Forelimb muscle (tissue), 1 donor: ENCODE measurements around the gene UNC5C. TPM values are rescaled to one million over a fixed set of nuclear protein-coding genes. Genes with fewer than 3 reads are reported as not detected.

Source experiments
- DNase-seq: peaks from one replicate; pipeline ENCODE4 v3.0.0-alpha.2; 2013; ENCODE audit warnings: low read depth
- polyA plus RNA-seq: library from polyadenylated mRNA; unstranded; fragments of 120-200 nt; gene quantifications from one replicate; pipeline ENCODE4 v1.2.1, GENCODE V29; 2013; ENCODE audit not compliant: insufficient read length

The UNC5C gene
- polyA plus RNA-seq, 1 donor, result 0.46 TPM

- DNase-seq, result no peak
Measured at GRCh38 chr4:95402299-95402698, 146.5 kb downstream of the UNC5C start.

- no peak for DNase-seq
Measured at GRCh38 chr4:95398217-95398616, 150.6 kb downstream of the UNC5C start.

- DNase-seq, result no peak
Measured at GRCh38 chr4:95394752-95395306, 153.9 kb downstream of the UNC5C start.

- DNase-seq, result no peak
Measured at GRCh38 chr4:95393821-95394220, 155.0 kb downstream of the UNC5C start.

GRCh38 chr4:95388911-95389310, 159.9 kb downstream of the UNC5C start:
- no peak for DNase-seq

GRCh38 chr4:95387719-95388118, 161.1 kb downstream of the UNC5C start:
- DNase-seq, result no peak

- DNase-seq, result no peak
Measured at GRCh38 chr4:95386410-95386809, 162.4 kb downstream of the UNC5C start.

- DNase-seq, result no peak
Measured at GRCh38 chr4:95381843-95382580, 166.8 kb downstream of the UNC5C start.

- no peak for DNase-seq
Measured at GRCh38 chr4:95379633-95380032, 169.1 kb downstream of the UNC5C start.

- no peak for DNase-seq
Measured at GRCh38 chr4:95377366-95377900, 171.3 kb downstream of the UNC5C start.

- no peak for DNase-seq
Measured at GRCh38 chr4:95371476-95372224, 177.1 kb downstream of the UNC5C start.

- DNase-seq, result no peak
Measured at GRCh38 chr4:95367824-95368223, 180.9 kb downstream of the UNC5C start.

- no peak for DNase-seq
Measured at GRCh38 chr4:95363966-95364365, 184.8 kb downstream of the UNC5C start.

GRCh38 chr4:95363559-95363925, 185.2 kb downstream of the UNC5C start:
- no peak for DNase-seq

GRCh38 chr4:95362906-95363558, 185.7 kb downstream of the UNC5C start:
- no peak for DNase-seq

- no peak for DNase-seq
Measured at GRCh38 chr4:95362066-95362465, 186.7 kb downstream of the UNC5C start.

- DNase-seq, result no peak
Measured at GRCh38 chr4:95361696-95361965, 187.1 kb downstream of the UNC5C start.

GRCh38 chr4:95360906-95361695, 187.7 kb downstream of the UNC5C start:
- DNase-seq, result no peak

GRCh38 chr4:95360256-95360903, 188.4 kb downstream of the UNC5C start:
- no peak for DNase-seq

- no peak for DNase-seq
Measured at GRCh38 chr4:95358421-95358820, 190.4 kb downstream of the UNC5C start.

- DNase-seq, result no peak
Measured at GRCh38 chr4:95355021-95355420, 193.8 kb downstream of the UNC5C start.
